ENCODE data around the gene DNER. TPM values are rescaled to one million over a fixed set of nuclear protein-coding genes. Genes with fewer than 3 reads are reported as not detected.
"Not testable (repeated sequence)": the region's sequence is repeated elsewhere in the genome, so short reads cannot be mapped to it uniquely, and the experiment has no call there.

DNER gene
- total RNA-seq, 8 experiments from 2014 or later, result 0.52 to 102 (median 62.3) TPM

DNA sequence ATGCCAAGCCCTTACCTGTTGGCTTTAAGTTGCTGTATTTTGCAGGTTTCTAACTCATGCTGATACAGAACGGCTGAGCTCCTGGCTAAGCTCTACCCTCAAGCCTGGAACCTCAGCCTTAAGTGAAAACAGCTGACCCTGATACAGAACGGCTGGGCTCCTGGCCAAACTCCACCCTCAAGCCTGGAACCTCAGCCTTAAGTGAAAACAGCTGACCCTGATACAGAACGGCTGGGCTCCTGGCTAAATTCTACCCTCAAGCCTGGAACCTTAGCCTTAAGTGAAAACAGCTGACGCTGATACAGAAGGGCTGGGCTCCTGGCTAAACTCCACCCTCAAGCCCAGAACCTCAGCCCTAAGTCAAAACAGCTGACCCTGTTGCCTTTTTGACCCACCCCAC lies 17.6 kb upstream of the DNER start:
- H3K4me3 ChIP-seq, result no peak overlapping the region
- no peak overlapping the region for H3K27ac ChIP-seq
- ATAC-seq (replicated peaks in 6 of 8), result peak in 3 of 8 experiments; percentile 39 to 76 (median 68)
- in situ Hi-C loops (cut with MboI; ENCODE audit: low pct_unique_long_range_greater_than_20kb in 2 of 9, low sequenced_read_pairs in 9 of 9, unreplicated experiment in 9 of 9), result no loop called here
- WGBS, 10 experiments, result 0 to 100% (median 56%) methylated on average over 1 to 3 of the region's 4 CpGs; no CpG with 5 or more reads in 4 of the 10 experiments
- H3K4me1 ChIP-seq (replicated peaks in 1 of 2), result no peaks in the 10 kb centered on the region

DNA sequence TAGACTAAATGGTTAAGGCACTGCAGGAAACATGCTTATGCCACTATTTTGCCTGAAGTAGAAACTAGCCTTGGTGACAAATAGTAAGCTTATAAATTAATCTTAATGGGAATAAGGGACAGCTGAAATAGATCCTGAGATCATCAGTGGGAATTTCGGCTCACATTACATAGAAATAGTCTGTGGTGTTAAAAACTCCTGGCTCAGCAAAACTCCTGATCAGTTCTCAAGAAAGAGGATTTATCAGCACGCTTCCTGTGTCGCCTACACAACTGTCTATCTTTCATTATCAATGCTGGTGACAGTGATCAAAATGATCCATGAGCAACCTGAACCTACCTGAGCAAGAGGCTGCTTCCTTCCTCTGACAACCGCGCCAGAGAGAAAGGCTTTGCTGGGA lies 17.0 kb upstream of the DNER start:
- Histone ChIP-seq H3K27ac (no peak overlapping the region), H3K4me1 (replicated peaks in 1 of 2) (peaks cover 0 to under 1% of the 10 kb centered on the region in 2 donors), H3K4me3 (no peak overlapping the region)
- no peak for ATAC-seq (replicated peaks in 6 of 8)
- in situ Hi-C loops (cut with MboI; ENCODE audit: low pct_unique_long_range_greater_than_20kb in 2 of 9, low sequenced_read_pairs in 9 of 9, unreplicated experiment in 9 of 9), result no loop called here
- WGBS, 10 experiments, result 60 to 96% (median 89%) methylated on average over 1 to 5 of the region's 5 CpGs; no CpG with 5 or more reads in 1 of the 10 experiments

DNA sequence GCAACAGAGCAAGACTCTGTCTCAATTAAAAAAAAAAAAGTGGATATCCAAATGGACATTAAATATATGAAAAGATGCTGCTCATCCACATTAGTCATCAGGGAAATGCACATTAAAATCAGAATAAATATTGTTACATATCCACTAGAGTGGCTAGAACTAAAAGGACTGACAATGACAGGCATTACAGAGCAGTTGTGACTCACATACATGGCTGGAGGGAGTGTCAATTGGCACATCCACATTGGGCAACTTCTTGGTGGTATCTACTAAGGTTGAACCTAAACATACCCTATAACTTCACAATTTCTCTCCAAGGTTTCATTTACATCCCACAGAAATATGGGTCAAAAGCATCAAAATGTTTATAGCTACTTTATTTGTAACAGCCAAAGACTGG lies 14.0 kb upstream of the DNER start:
- no peak overlapping the region for H3K4me3 ChIP-seq
- peaks cover 0 to 11% of the 10 kb centered on the region in 2 donors for H3K4me1 ChIP-seq (replicated peaks in 1 of 2)
- peak in 1 of 8 experiments; percentile 5 for ATAC-seq (replicated peaks in 6 of 8)
- in situ Hi-C loops (cut with MboI; ENCODE audit: low pct_unique_long_range_greater_than_20kb in 2 of 9, low sequenced_read_pairs in 9 of 9, unreplicated experiment in 9 of 9), result no loop called here
- no peak overlapping the region for H3K27ac ChIP-seq

DNA sequence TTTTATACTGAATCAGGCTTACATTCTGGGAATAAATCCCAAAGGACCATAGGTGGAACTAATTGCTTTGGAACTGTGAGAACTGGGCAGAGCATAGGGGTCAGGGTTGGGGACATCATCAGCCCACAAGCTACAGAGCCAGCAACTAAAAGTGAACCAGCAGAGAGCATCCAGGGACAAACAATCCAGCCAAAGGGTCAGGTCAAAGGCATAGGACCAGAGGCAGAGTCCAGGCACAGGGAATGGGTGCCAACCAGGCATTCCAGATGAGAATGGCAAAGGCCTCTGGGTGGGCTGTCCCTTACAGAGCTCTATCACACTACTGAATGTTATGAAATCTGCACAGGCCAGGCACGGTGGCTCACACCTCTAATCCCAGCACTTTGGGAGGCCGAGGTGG lies 12.3 kb upstream of the DNER start:
- in situ Hi-C loops (cut with MboI; ENCODE audit: low pct_unique_long_range_greater_than_20kb in 2 of 9, low sequenced_read_pairs in 9 of 9, unreplicated experiment in 9 of 9), result no loop called here
- ATAC-seq (replicated peaks in 6 of 8), result no peak
- Histone ChIP-seq H3K4me3 (no peak overlapping the region), H3K27ac (no peak overlapping the region), H3K4me1 (replicated peaks in 1 of 2) (peaks cover 0 to 11% of the 10 kb centered on the region in 2 donors)
- WGBS, 10 experiments, result 80 to 100% methylated on average over 1 of the region's 2 CpGs; no CpG with 5 or more reads in 8 of the 10 experiments

DNA sequence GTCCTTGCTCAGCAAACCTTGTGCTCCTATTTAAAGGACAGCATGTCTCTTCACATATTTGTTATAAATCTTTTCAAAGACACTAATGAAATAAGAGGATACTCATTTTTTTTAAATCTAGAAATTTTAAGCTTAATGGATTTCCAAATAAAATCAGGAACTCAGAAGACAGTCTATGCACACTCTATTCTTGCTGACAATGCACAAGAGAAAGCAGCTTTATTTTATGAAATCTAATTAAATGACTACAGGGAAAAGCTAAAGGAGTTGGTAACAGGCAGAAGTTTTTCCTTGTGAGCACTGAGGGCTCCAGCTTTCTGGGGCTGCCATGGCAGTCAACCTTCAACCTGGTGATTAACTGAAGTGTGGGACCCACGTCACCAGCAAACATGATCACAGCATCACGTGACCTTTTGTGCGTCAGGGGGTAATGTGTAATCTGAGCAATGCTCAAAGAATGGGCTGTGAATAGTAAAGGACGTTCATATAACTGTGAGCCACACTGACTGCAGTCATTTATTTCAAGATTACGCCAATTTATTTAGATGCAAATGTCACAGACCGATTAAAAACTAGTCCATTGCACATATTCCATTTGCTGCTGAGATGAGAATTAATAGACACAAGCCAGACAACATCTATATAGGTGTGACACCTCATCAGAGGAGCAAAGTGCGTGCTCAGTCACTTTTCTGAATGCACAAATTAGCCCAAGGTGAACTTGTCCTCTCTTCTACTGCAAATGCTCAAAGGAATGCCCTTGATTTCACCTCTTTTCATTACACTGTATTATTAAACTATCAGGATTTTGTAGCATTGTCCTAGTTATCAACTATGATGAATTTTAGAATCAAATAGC lies 11.6 kb upstream of the DNER start:
- Histone ChIP-seq H3K27ac (no peak overlapping the region), H3K4me1 (replicated peaks in 1 of 2) (peaks cover 0 to 11% of the 10 kb centered on the region in 2 donors), H3K4me3 (no peak overlapping the region)
- ATAC-seq (replicated peaks in 6 of 8), result peak; percentile 65 to 98 (median 98)
- whole genome bisulfite sequencing, 10 experiments, result 0 to 73% (median 44%) methylated on average over 1 to 7 of the region's 7 CpGs; no CpG with 5 or more reads in 2 of the 10 experiments
- in situ Hi-C loops (cut with MboI; ENCODE audit: low pct_unique_long_range_greater_than_20kb in 2 of 9, low sequenced_read_pairs in 9 of 9, unreplicated experiment in 9 of 9), result no loop called here

DNA sequence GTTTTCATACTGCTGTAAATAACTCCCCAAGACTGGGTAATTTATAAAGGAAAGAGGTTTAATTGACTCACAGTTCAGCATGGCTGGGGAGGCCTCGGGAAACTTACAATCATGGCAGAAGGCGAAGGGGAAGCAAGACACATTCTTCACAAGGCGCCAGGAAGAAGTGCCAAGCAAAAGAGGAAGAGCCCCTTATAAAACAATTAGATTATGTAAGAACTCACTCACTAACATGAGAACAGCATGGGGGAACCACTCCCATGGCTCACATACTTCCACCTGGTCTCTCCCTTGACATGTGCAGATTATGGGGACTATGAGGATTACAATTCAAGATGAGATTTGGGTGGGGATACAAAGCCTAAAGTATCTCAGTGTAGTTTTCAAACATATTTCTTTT lies 8.8 kb upstream of the DNER start:
- not testable (repeated sequence) for H3K27ac ChIP-seq; H3K4me3 ChIP-seq; ATAC-seq (replicated peaks in 6 of 8)
- in situ Hi-C loops (cut with MboI; ENCODE audit: low pct_unique_long_range_greater_than_20kb in 2 of 9, low sequenced_read_pairs in 9 of 9, unreplicated experiment in 9 of 9), result loop anchor here in 2 of 9 experiments (25.0 kb wide), 1 partner anchor 1036 kb away; no protein-coding TSS in a partner anchor
- peaks cover 0 to 11% of the 10 kb centered on the region in 2 donors for H3K4me1 ChIP-seq (replicated peaks in 1 of 2)
- WGBS, 10 experiments, result 60 to 100% (median 91%) methylated on average over 1 to 3 of the region's 3 CpGs; no CpG with 5 or more reads in 1 of the 10 experiments

DNA sequence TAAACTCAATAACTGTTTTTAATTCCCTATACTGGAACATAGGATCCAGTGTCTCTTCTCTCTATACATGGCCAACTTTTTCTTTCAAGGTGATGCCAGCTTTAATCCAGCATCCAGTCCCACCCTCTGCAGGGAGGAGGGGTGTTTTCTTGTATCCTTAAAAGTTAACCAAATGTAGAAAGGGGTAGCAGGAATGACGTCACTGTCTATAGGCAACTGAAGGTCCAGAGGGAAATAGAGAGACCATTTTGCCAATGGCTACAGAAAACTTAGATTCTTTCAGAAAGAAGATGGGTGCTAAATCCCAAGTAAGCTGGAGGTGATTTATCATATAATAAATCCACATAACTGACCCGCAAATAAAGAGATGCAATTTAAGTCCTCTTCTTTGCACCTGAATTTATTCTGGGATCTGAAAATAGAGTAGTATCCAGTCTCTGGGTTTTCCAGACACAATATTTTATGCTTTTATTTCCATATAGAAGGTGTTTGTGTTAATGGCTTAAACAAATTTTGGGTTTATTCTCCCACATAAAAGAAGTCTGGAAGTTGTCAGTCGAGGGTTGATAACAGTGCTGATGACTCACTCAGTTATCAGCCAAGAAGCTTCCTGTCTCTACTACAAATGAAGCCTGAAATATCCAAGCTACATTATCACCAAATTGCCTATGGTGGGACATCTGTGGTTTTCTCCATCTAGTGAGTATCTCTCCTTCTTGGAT lies 5.7 kb upstream of the DNER start:
- in situ Hi-C loops (cut with MboI; ENCODE audit: low pct_unique_long_range_greater_than_20kb in 2 of 9, low sequenced_read_pairs in 9 of 9, unreplicated experiment in 9 of 9), result loop anchor here in 2 of 9 experiments (25.0 kb wide), 1 partner anchor 1033 kb away; no protein-coding TSS in a partner anchor
- no peak for ATAC-seq (replicated peaks in 6 of 8)
- H3K4me3 ChIP-seq, result no peak overlapping the region
- 20 to 94% (median 56%) methylated on average over 1 to 3 of the region's 3 CpGs; no CpG with 5 or more reads in 1 of the 10 experiments for WGBS, 10 experiments
- no peak overlapping the region for H3K27ac ChIP-seq
- H3K4me1 ChIP-seq (replicated peaks in 1 of 2), result peaks cover 4% of the 10 kb centered on the region in 2 donors

DNA sequence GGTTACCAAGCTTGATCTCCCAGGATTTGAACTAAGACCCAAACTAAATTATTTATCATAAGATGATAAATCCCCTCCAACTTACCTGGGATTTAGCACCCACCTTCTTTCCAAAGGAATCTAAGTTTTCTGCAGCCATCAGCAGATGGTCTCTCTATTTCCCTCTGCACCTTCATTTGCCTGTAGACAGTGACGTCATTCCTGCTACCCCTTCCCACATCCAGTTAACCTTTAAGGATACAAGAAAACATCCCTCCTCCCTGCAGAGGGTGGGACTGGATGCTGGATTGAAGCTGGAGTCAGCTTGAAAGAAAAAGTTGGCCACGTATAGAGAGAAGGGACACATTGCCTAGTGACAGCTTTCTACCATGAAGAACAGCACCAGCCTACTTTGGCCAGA lies 3.7 kb upstream of the DNER start:
- WGBS, 10 experiments, result 0 to 67% (median 36%) methylated on average over 1 to 2 of the region's 2 CpGs; no CpG with 5 or more reads in 3 of the 10 experiments
- in situ Hi-C loops (cut with MboI; ENCODE audit: low pct_unique_long_range_greater_than_20kb in 2 of 9, low sequenced_read_pairs in 9 of 9, unreplicated experiment in 9 of 9), result loop anchor here in 2 of 9 experiments (25.0 kb wide), 1 partner anchor 1031 kb away; no protein-coding TSS in a partner anchor
- H3K27ac ChIP-seq, result no peak overlapping the region
- ATAC-seq (replicated peaks in 6 of 8), result no peak
- H3K4me3 ChIP-seq, result no peak overlapping the region
- peaks cover 4 to 5% of the 10 kb centered on the region in 2 donors for H3K4me1 ChIP-seq (replicated peaks in 1 of 2)

DNA sequence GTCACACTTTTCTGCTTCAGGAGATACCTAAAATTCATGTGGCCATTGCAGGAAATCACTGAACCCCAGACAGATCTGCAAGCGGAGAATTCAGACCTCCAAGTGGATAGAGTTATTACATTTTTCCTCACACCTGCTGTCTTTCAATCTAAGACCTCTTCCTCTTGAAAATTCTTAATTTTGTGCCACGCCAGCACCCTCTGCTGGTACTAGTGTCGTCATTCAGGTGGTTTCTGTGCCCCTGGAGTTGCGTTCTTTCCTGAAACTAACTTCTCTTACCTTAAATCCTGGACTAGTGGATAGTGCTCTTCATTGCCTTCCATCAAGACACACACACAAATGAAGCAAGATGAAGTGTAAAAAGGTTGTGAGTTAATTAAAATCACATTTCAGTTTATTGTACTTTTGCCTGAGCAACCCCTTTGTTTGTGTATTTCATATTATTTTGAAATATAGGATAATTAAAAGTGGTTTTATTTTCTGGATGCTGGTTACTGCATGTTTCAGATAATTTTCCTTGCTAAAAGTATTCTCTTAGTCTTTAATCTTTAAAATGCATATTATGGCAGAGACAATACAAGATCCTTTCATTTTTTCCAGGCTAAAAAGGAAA lies 1.6 kb upstream of the DNER start:
- in situ Hi-C loops (cut with MboI; ENCODE audit: low pct_unique_long_range_greater_than_20kb in 2 of 9, low sequenced_read_pairs in 9 of 9, unreplicated experiment in 9 of 9), result loop anchor here in 2 of 9 experiments (25.0 kb wide), 1 partner anchor 1029 kb away; no protein-coding TSS in a partner anchor
- WGBS, 10 experiments, result 0 to 50% (median 9%) methylated on average over 2 to 4 of the region's 4 CpGs; no CpG with 5 or more reads in 2 of the 10 experiments
- H3K4me3 ChIP-seq, result peak overlapping the region in 2 of 5 donors; percentile 15 to 94
- ATAC-seq (replicated peaks in 6 of 8), result no peak
- peaks cover 6 to 15% of the 10 kb centered on the region in 2 donors for H3K4me1 ChIP-seq (replicated peaks in 1 of 2)
- H3K27ac ChIP-seq, result no peak overlapping the region

DNA sequence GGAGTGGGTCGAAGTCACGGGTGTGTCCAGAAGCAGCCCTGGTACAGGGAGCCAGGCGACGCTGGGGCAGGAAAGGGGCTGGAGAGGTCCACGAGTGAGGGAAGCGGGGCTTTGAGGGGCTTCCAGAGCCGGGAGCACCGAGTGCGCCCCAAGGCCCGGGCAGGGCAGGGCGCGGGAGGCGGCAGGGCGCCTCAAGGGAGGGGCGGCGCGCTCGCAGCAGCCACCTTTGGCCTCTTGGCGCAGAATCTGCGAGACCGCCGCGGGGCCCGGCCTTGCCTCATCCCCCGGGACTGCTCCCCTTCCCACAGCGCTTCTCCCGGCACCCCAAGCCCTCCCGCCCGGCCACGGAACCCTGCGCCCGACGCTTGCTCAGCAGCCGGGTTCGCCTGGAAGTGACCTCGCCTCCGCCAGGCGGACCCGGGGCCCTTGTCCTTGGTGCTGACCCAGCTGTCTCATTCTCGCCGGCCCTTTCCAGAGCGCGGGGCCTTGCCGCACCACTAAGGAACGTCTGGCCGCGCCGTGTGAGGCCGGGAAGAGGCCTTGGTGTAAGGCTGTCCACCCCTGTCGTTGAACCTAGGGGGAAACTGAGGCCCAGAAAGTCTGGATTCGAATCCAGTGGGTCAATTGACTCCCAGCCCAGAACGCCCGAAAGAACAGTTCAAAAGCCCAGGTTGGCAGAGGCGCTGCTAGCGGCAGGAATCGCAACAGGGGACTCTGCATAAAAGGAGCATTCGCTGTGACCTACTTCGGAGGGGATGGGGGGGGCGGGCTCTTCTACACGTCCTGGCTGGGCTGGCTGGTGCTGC lies 584 bp upstream of the DNER start:
- peak; percentile 29 to 70 (median 62) for ATAC-seq (replicated peaks in 6 of 8)
- Histone ChIP-seq H3K4me3 (peak overlapping the region; percentile 59 to 94 (median 64)), H3K4me1 (replicated peaks in 1 of 2) (peaks cover 6 to 16% of the 10 kb centered on the region in 2 donors), H3K27ac (peak overlapping the region; percentile 39 to 77)
- 0 to 8% methylated on average over 1 to 10 of the region's 60 CpGs; no CpG with 5 or more reads in 8 of the 10 experiments for WGBS, 10 experiments
- in situ Hi-C loops (cut with MboI; ENCODE audit: low pct_unique_long_range_greater_than_20kb in 2 of 9, low sequenced_read_pairs in 9 of 9, unreplicated experiment in 9 of 9), result loop anchor here in 2 of 9 experiments (25.0 kb wide), 1 partner anchor 1028 kb away; no protein-coding TSS in a partner anchor

DNA sequence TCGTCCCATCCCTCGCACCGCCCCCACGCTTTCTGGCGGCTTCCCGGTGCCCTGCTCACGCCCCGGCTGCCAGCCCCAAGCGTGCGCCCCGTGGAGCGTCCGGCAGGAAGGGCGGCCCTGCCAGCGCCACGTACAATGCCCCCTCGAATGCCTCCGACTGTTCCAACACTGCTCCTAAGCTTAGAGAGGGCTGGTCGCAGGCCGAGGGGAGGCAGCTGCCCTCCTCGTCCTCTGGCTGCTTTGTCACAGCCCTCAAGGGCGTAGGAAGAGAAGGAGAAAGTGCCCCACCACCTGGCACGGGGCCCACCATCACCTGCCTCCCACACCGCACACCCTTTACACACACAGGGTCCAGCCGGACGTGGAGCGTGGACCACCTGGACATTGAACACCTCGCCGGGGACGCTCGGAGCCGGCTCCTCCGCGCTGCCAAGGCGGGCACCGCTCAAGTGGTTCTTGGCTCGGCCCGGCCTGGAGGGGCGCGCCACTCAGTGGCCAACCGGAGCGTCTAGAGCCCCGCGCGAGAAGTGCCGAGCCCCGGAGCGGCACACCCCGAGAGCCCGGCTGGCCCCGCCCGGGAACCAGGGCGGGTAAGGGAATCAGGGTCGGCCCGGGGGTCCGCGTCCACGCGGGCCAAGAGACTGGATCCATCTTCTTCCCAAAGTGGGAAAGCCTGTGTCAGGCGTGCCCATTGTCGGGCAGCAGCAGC lies 830 bp downstream of the DNER start:
- peak overlapping the region; percentile 59 to 94 (median 64) for H3K4me3 ChIP-seq
- ATAC-seq (replicated peaks in 6 of 8), result peak; percentile 60 to 82 (median 74)
- peaks cover 6 to 16% of the 10 kb centered on the region in 2 donors for H3K4me1 ChIP-seq (replicated peaks in 1 of 2)
- WGBS, 10 experiments, result 0 to 60% (median 1%) methylated on average over 1 to 29 of the region's 61 CpGs; no CpG with 5 or more reads in 6 of the 10 experiments
- H3K27ac ChIP-seq, result peak overlapping the region in 1 of 2 donors; percentile 77
- in situ Hi-C loops (cut with MboI; ENCODE audit: low pct_unique_long_range_greater_than_20kb in 2 of 9, low sequenced_read_pairs in 9 of 9, unreplicated experiment in 9 of 9), result loop anchor here in 2 of 9 experiments (25.0 kb wide), 1 partner anchor 1026 kb away; no protein-coding TSS in a partner anchor

Data from motor neuron (in vitro differentiated cells).